Central memory CD8-positive, alpha-beta T cell (primary cell): ENCODE data around the gene AGPAT4.

Source experiments
- ATAC-seq: fragments of 150-1000 bp; cut with Tn5 transposase; replicated peaks from 2 replicates; pipeline ENCODE4 v1.10.0; 2022; ENCODE audit warnings: mild to moderate bottlenecking, moderate FRiP score, moderate number of reproducible peaks; ENCODE audit not compliant: poor library complexity, severe bottlenecking; ENCODE audit errors: extremely low read depth
- DNase-seq, 2 donors: peaks; one replicate each; pipeline ENCODE4 v3.0.0; 2021; ENCODE audit warnings: low spot score in 2 of 2
- H3K27ac Mint-ChIP-seq: one replicate; pipeline ENCODE4 v1.8.0; 2022; ENCODE audit warnings: low read depth, mild to moderate bottlenecking, moderate library complexity, mixed read lengths
- H3K27me3 Mint-ChIP-seq: one replicate; pipeline ENCODE4 v1.8.0; 2022; ENCODE audit warnings: mixed read lengths
- H3K36me3 Mint-ChIP-seq: one replicate; pipeline ENCODE4 v1.8.0; 2022; ENCODE audit warnings: mild to moderate bottlenecking, moderate library complexity, mixed read lengths; ENCODE audit not compliant: insufficient read depth
- H3K4me1 Mint-ChIP-seq: one replicate; pipeline ENCODE4 v1.8.0; 2022; ENCODE audit warnings: mixed read lengths
- H3K4me3 Mint-ChIP-seq: one replicate; pipeline ENCODE4 v1.8.0; 2022; ENCODE audit warnings: mild to moderate bottlenecking, moderate library complexity, mixed read lengths
- H3K9me3 Mint-ChIP-seq: one replicate; pipeline ENCODE4 v1.8.0; 2022; ENCODE audit warnings: mixed read lengths

AGPAT4 gene

DNA sequence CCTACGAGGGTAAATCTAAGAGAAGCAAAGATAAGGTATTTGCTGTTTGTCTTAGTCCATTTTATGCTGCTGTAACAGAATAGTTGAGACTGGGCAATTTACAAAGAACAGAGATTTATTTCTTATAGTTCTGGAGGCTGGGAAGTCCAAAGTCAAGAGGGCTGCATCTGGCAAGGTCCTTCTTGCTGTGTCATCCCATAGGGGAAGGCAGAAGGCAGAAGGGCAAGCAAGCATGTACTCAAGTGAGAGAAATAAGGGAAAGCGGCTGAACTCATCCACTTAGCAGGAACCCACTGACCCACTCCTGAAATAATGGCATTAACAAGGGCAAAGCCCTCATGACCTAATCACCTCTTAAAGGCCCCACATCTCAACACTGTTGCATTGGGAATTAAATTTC lies 102.7 kb downstream of the AGPAT4 start:
- peaks cover 2% of the 10 kb centered on the region for H3K36me3 Mint-ChIP-seq
- H3K9me3 Mint-ChIP-seq = no peaks in the 10 kb centered on the region
- H3K4me3 Mint-ChIP-seq = no peak overlapping the region
- H3K27ac Mint-ChIP-seq = peak overlapping the region; percentile 26
- DNase-seq = no peak
- no peaks in the 10 kb centered on the region for H3K27me3 Mint-ChIP-seq
- H3K4me1 Mint-ChIP-seq = peaks cover 22% of the 10 kb centered on the region
- ATAC-seq = no peak

DNA sequence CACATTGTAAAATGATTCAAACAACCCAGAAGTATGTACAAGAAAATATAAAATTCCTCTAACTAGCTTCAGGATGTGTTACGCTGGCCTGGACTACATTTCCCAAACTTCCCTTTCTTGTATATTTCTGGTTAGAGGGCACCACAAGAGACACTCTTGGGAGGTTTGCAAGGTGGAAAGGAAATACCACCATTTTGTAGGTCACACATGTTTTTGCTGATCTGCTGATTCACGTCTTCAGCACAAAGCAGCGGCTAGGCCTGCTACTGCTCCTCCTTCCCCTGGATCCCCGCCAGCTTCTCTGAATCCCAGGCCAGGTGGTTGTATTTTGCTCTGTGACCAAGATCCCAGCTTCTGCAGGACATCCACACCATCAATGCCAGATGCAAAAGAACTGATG lies 104.2 kb downstream of the AGPAT4 start:
- no peak for ATAC-seq

DNA sequence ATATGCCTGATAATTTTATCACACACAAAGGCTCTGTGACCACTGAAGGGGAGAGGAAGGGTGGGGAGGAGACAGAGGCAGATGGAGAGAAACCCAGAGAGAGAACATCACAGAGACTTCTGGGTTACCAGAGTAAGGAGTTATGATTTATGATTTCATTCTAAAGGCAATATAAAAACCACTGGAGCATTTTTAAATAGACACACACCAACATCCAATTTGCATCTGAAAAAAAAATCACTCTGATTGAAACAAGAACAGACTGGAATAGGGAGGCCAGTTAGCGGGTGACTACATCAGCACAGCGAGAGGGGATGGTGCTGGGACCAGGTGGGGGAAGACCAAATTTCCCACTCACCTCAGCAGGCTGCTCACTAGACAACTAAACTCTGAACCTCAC lies 104.8 kb downstream of the AGPAT4 start:
- Mint-ChIP-seq H3K27me3 (no peaks in the 10 kb centered on the region), H3K36me3 (peaks cover 2% of the 10 kb centered on the region), H3K4me3 (no peak overlapping the region), H3K27ac (no peak overlapping the region), H3K9me3 (no peaks in the 10 kb centered on the region), H3K4me1 (peaks cover 22% of the 10 kb centered on the region)
- DNase-seq (no peak), ATAC-seq (no peak)

More for the DNA sequence above, 104.2 kb downstream of the AGPAT4 start:
- no peaks in the 10 kb centered on the region for H3K27me3 Mint-ChIP-seq
- no peak overlapping the region for H3K27ac Mint-ChIP-seq
- peaks cover 22% of the 10 kb centered on the region for H3K4me1 Mint-ChIP-seq
- DNase-seq = no peak
- H3K4me3 Mint-ChIP-seq = no peak overlapping the region
- no peaks in the 10 kb centered on the region for H3K9me3 Mint-ChIP-seq
- H3K36me3 Mint-ChIP-seq = no peaks in the 10 kb centered on the region

DNA sequence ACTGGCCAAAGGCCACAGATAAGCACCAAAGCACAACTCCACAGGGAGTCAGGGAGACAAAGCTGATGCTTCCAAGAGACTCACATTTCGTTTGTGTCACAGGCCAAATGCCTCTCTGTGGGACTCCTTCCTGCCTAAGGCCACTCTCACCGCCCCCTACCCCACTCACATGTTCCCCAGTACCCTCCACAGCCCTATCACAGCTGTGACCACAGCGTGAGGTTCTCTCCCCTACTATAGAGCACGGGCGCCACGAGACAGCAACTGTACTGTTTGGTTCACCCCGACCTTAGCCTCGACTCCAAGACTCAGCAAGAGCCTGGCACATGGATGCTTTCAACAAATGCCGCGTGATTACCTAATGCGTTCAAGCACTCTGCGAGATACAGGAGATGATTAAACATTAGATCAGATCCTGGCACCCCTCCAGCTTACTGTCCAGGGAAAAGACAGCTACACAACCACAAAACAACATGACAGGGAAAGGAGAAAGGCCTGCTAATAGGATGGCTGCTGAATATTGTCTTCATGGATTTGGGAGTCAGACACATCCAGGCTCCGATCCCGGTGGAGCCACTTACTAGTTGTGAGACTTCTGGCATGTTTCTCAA lies 105.5 kb downstream of the AGPAT4 start:
- H3K4me3 Mint-ChIP-seq = no peak overlapping the region
- H3K9me3 Mint-ChIP-seq = no peaks in the 10 kb centered on the region
- H3K27ac Mint-ChIP-seq = peak overlapping the region; percentile 7
- peaks cover 22% of the 10 kb centered on the region for H3K4me1 Mint-ChIP-seq
- ATAC-seq = no peak
- H3K27me3 Mint-ChIP-seq = no peaks in the 10 kb centered on the region
- DNase-seq = no peak
- H3K36me3 Mint-ChIP-seq = peaks cover 2% of the 10 kb centered on the region

DNA sequence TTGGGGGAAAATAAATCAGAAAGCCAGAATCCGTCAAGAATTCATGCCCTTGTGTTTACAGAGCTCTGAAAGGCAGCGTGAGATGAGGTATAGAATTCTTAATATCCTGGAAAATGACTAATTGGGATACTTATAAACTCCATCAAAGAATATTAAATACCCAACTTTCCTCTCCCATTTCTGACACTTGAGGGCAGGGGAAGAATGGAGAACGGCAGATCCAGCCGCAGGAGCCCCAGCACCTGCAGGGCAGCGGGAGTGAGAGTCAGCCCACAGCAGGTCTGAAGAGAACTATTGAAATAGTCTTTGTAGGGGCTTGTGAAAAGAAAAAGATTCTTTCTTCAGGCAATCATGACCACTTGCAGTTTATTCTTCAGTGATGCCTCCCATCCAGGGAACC lies 107.2 kb downstream of the AGPAT4 start:
- DNase-seq (no peak), ATAC-seq (no peak)
- Mint-ChIP-seq H3K4me3 (no peak overlapping the region), H3K9me3 (no peaks in the 10 kb centered on the region), H3K36me3 (peaks cover 3% of the 10 kb centered on the region), H3K4me1 (peaks cover 22% of the 10 kb centered on the region), H3K27me3 (no peaks in the 10 kb centered on the region), H3K27ac (peak overlapping the region; percentile 53)

DNA sequence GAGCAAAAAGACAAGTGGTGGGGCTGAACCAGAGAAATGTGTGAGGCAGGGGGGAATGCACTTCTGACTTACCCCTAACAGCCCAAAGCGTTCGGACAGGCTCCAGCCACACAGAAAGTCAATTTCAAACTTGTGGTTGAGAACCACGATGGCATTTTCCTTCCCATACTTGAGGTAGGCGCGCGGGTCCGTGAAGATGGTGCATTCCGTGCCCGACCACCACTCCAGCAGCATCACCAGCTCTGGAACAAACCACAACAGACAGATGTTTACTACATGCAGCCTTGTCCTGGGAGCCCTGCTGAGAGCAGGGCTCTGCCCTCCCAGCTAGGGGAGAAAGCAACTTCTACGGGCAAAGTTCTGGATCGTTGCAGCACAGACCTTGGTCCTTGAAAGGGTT lies 107.7 kb downstream of the AGPAT4 start:
- ATAC-seq = no peak
- no peak overlapping the region for H3K4me3 Mint-ChIP-seq
- no peaks in the 10 kb centered on the region for H3K27me3 Mint-ChIP-seq
- H3K27ac Mint-ChIP-seq = peak overlapping the region; percentile 53
- no peaks in the 10 kb centered on the region for H3K9me3 Mint-ChIP-seq
- peaks cover 21% of the 10 kb centered on the region for H3K4me1 Mint-ChIP-seq
- peaks cover 3% of the 10 kb centered on the region for H3K36me3 Mint-ChIP-seq
- no peak for DNase-seq

DNA sequence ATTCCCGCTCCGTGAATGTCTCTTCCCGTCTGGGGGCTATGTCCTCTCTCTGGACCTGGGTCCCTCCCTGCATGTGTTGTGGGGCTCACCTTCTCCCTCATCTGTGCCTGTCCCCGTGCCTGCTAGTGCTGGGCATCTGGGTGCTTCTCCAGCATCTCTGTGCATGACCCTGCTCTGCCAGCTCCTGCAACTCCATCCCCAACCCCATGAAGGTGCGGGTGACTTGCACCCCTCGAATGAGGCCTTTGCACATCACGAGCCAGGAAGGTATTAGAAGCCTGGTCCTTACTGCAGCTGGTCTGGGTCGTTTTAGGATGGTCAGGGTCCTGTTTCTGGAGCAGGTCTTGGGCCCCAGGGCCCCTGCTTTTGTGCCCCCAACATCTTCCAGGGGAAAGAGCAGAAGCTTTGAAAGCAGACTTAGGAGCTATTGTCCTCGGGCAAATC lies 109.7 kb downstream of the AGPAT4 start:
- no peak for ATAC-seq
- DNase-seq = no peak
- no peaks in the 10 kb centered on the region for H3K9me3 Mint-ChIP-seq
- peaks cover 9% of the 10 kb centered on the region for H3K4me1 Mint-ChIP-seq
- H3K27me3 Mint-ChIP-seq = no peaks in the 10 kb centered on the region
- peaks cover 6% of the 10 kb centered on the region for H3K36me3 Mint-ChIP-seq
- H3K4me3 Mint-ChIP-seq = no peak overlapping the region
- no peak overlapping the region for H3K27ac Mint-ChIP-seq

DNA sequence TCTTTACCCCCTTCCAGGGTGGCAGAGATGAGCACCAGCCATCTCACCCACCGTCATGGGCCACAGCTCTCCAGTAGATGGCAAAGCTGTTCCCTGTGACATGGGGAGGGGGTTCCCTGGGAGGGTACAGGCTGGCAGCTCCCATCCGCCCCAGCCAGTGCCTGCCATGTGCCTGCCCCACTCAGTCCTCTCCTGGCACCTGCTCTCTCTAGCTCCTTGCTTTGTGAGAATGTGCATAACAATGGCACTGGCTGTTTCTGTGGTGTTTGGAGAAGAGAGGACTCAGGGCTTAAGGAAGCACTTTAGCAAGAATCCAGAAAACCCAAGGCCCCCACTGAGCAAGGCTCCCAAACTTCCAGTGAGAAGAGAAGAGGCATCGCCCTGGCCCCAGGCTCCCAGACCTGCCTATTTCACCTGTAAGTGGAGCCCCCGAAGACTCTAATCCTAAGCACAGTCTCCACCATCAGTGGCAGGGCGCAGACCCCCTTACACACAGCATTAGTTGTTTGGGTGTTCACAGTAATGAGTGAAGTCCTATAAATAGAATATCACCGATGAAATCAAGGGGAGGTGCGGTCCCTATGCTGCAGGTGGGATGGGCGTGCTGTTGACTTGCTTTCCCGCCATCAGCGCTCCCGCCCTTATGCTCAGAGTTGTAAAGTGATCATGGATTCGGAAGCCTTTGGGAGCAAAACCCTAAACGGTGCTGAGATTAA lies 110.2 kb downstream of the AGPAT4 start:
- Mint-ChIP-seq H3K36me3 (peaks cover 6% of the 10 kb centered on the region), H3K4me3 (no peak overlapping the region), H3K9me3 (no peaks in the 10 kb centered on the region), H3K27me3 (no peaks in the 10 kb centered on the region), H3K27ac (no peak overlapping the region), H3K4me1 (peaks cover 4% of the 10 kb centered on the region)
- ATAC-seq (no peak), DNase-seq (no peak)

DNA sequence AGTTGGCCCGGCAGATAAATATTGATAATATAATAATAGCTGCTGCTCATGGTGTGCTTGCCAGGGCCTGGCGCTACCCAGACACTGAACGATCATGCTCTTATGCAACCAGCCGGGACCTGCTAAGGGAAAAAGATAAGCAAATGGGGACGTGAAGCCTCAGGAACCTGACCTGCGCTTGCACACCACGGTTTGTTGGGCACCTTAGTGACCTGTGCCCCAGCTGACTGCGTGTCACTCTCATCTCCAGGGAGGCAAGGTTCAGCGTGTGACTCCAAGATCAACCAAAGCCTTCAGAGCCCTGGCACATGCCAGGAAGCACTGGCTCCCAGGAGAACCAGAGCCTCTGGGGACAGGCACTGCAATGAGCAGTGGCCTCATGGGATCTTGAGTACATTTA lies 111.1 kb downstream of the AGPAT4 start:
- no peak for ATAC-seq
- no peak for DNase-seq
- Mint-ChIP-seq H3K4me1 (peaks cover 4% of the 10 kb centered on the region), H3K9me3 (peaks cover 7% of the 10 kb centered on the region), H3K36me3 (peaks cover 6% of the 10 kb centered on the region), H3K4me3 (no peak overlapping the region), H3K27me3 (no peaks in the 10 kb centered on the region), H3K27ac (no peak overlapping the region)

DNA sequence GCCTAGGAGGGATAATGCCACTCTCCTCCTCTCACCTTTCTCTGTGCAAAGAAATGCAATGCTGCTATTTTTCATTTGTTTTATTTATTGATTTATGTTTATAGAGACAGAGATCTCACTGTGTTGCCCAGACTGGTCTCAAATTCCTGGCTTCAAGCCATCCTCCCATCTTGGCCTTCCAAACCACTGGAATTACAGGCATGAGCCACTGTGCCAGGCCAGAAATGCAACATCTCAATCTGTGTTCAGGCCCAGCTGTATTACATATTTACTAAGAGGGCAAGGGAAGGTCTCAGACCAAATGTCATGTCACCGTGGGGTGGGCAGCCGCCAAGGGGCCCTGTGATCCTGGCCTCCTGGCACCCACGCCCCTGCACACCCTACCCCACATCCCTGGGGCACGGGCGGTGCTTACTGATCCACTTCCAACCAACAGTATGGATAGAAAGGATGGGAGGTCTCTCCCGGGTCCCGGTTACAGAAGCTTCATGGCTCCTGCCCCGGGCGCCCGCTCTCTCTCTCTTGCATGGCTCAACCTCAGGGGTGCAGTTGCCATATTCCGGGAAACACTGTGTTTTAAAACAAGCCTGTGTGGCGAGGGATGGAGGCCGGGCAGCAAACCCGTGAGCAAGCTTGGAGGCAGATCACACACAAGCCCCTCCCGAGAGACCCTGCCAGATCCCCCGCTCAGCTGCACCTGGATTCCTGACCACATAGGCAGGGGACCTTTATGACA lies 111.8 kb downstream of the AGPAT4 start:
- Mint-ChIP-seq H3K27ac (no peak overlapping the region), H3K27me3 (no peaks in the 10 kb centered on the region), H3K36me3 (peaks cover 6% of the 10 kb centered on the region), H3K4me3 (no peak overlapping the region), H3K4me1 (peaks cover 4% of the 10 kb centered on the region), H3K9me3 (peaks cover 7% of the 10 kb centered on the region)
- ATAC-seq (no peak), DNase-seq (no peak)

DNA sequence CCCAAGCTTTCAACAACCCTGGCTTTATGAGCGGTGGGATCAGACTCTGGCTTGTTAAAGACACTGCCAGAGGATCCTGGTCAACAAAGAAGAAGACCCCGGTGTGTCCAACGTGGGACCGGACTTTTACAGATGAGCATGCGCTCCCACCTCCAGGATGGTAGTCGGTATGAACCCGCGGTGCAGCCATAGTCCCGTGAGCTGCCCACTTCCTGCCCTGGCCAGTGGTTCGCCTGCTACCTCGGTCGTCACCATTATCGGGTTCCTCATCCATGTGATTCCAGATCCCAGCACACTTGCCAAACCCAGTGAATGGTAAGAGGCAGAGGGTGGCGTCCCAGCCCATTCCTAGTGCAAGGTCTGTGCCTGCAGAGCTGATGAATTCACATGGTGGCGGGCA lies 112.7 kb downstream of the AGPAT4 start:
- H3K27ac Mint-ChIP-seq = no peak overlapping the region
- DNase-seq (no peak), ATAC-seq (no peak)
- H3K4me1 Mint-ChIP-seq = peaks cover 4% of the 10 kb centered on the region
- H3K36me3 Mint-ChIP-seq = peaks cover 6% of the 10 kb centered on the region
- no peaks in the 10 kb centered on the region for H3K27me3 Mint-ChIP-seq
- H3K9me3 Mint-ChIP-seq = peaks cover 7% of the 10 kb centered on the region
- no peak overlapping the region for H3K4me3 Mint-ChIP-seq

DNA sequence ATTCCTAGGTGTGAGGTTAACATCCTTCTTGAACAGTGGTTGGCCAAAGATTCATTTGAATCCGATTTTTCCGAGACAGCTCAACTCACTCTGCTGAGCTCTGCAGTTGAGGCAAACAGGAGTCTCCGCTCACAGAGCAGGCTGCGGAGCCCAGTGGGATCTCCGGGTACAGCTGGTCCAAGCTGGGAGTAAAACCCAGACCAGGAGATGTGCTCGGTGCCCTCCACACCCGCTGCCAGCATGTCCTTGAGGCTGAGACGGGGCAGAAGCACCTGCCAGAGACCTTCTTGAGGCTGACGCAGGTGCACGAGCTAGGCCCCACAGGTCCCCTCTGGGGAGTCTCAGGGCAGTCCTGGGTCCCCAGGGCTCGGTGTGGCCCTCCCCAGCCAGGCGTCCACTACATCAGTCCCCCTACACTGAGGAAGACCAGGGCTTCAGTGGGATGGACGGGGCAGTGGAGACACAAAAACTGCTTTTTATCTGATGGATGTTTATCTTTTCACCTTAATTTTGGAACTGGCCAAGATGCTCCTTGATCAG lies 119.0 kb downstream of the AGPAT4 start:
- Mint-ChIP-seq H3K27ac (no peak overlapping the region), H3K27me3 (no peaks in the 10 kb centered on the region), H3K9me3 (peaks cover 7% of the 10 kb centered on the region), H3K4me1 (peaks cover 4% of the 10 kb centered on the region), H3K36me3 (peaks cover 4% of the 10 kb centered on the region), H3K4me3 (no peak overlapping the region)
- no peak for ATAC-seq
- DNase-seq = no peak
